Mucosa of descending colon (tissue), 3 donors: ENCODE measurements around the gene UBE2QL1. TPM values are rescaled to one million over a fixed set of nuclear protein-coding genes. Genes with fewer than 3 reads are reported as not detected.

ENCODE experiments used
- ATAC-seq: fragments of 200-7000 bp; cut with Tn5 transposase; one replicate; pipeline ENCODE4 v1.9.1; 2020; ENCODE audit warnings: mild to moderate bottlenecking, moderate library complexity
- DNase-seq, 3 donors: peaks; one replicate each; pipeline ENCODE4 v3.0.0-alpha.2; 2020
- H3K36me3 ChIP-seq: fragments of 200-600 bp; one replicate; pipeline ENCODE4 v1.8.0; 2021; ENCODE audit warnings: low read depth, mild to moderate bottlenecking
- H3K4me1 ChIP-seq: fragments of 200-600 bp; one replicate; pipeline ENCODE4 v1.8.0; 2021; ENCODE audit warnings: low read depth, mild to moderate bottlenecking
- H3K4me3 ChIP-seq: fragments of 200-600 bp; one replicate; pipeline ENCODE4 v1.8.0; 2021; ENCODE audit warnings: mild to moderate bottlenecking
- H3K9me3 ChIP-seq: fragments of 200-600 bp; one replicate; pipeline ENCODE4 v1.8.0; 2021; ENCODE audit warnings: mild to moderate bottlenecking
- intact Hi-C, 2 donors: fragments of 100-400 bp; cut with DNase I in 1 of 2; cut with micrococcal nuclease in 1 of 2; formaldehyde crosslinking; loops; one replicate each; pipeline versions ENCODE4 v1.11.0 to v1.11.1; 2022; cut with DNase I, micrococcal nuclease
- total RNA-seq, 3 donors: library from RNA; stranded (reverse); fragmentation: NEBNext Ultra II Directional in 2 of 3; extraction: Animal tissue kit (Norgen Biotek cat#: 25700) in 2 of 3; gene quantifications; one replicate each; pipeline versions ENCODE4 v1.2.1 to v1.2.4, GENCODE V29; 2021 to 2023
- TF ChIP-seq, protein P1 (sequence below): fragments of 200-600 bp; IDR thresholded peaks from one replicate; pipeline ENCODE4 v1.8.0; 2022; ENCODE audit warnings: antibody characterized with exemption, mild to moderate bottlenecking
- donor health status: DM: no; HTN: no; CAD: no; lungs with moderate emphysema.
- donor health status: DM: no; HTN: no; CAD: no.
- donor health status: DM: no; HTN: yes; CAD: no.

Gene UBE2QL1
- total RNA-seq, 3 donors from 2014 or later = 0.19 to 4.1 (median 0.26) TPM

DNA sequence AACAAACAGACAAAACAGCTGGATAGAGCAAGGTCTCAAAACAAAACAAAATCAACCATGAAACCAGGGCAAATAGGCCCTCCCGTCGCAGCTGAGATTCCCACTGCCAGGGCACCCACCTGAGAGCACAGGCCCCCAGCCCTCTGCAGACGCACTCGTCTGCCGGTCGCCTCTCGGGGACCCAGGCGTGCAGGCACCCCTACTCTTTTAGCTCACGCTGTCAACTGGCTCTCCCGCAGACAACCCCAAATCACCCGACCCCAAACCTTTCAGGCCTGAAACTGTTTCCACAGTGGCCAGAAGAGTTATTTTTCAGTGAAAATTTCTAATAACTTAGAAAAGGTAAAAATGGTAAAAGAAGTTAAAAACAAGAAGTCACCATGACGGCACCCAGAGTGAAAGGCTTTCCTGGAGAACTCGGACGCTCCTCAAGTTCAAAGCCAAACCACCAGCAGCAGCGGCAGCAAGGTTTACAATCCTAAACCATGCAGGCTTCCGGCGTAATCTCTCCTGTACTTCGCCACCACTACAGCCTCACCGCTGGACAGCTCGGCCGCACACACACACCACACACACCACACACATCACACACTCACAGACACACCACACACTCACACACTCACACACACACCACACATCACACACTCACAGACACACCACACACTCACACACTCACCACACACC is 1.9 kb upstream of the UBE2QL1 start:
- Histone ChIP-seq H3K9me3 (no peaks in the 10 kb centered on the region), H3K36me3 (no peaks in the 10 kb centered on the region), H3K4me3 (no peak overlapping the region), H3K4me1 (no peaks in the 10 kb centered on the region)
- intact Hi-C loops = no loop called here
- ATAC-seq (no peak), DNase-seq (no peak)
- TF ChIP-seq, protein P1, sequence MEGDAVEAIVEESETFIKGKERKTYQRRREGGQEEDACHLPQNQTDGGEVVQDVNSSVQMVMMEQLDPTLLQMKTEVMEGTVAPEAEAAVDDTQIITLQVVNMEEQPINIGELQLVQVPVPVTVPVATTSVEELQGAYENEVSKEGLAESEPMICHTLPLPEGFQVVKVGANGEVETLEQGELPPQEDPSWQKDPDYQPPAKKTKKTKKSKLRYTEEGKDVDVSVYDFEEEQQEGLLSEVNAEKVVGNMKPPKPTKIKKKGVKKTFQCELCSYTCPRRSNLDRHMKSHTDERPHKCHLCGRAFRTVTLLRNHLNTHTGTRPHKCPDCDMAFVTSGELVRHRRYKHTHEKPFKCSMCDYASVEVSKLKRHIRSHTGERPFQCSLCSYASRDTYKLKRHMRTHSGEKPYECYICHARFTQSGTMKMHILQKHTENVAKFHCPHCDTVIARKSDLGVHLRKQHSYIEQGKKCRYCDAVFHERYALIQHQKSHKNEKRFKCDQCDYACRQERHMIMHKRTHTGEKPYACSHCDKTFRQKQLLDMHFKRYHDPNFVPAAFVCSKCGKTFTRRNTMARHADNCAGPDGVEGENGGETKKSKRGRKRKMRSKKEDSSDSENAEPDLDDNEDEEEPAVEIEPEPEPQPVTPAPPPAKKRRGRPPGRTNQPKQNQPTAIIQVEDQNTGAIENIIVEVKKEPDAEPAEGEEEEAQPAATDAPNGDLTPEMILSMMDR = no peak

DNA sequence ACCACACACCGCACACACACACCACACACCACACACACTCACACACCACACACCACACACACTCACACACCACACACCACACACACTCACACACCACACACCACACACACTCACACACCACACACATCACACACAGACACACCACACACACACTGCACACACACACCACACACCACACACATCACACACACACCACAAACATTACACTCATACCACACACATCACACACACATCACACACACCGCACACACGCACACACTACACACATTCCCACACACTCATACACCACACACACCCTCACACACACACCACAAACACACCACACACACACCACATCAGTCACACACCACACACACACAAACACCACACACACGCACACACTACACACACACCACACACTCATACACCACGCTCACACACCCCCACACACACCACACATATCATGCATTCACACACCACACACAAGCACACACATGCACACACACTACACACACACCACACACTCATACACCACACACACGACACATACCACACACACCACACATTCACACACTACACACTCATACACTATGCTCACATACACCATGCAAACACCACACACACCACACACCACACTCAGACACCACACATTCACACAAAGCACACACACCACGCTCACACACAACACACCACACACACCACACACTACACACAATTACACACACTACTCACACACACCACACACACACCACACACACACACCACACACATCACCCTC is 1.1 kb upstream of the UBE2QL1 start:
- Histone ChIP-seq H3K4me3 (no peak overlapping the region), H3K4me1 (no peaks in the 10 kb centered on the region), H3K36me3 (no peaks in the 10 kb centered on the region), H3K9me3 (no peaks in the 10 kb centered on the region)
- intact Hi-C loops = no loop called here
- TF ChIP-seq, protein P1 = no peak
- ATAC-seq = no peak
- DNase-seq = no peak

DNA sequence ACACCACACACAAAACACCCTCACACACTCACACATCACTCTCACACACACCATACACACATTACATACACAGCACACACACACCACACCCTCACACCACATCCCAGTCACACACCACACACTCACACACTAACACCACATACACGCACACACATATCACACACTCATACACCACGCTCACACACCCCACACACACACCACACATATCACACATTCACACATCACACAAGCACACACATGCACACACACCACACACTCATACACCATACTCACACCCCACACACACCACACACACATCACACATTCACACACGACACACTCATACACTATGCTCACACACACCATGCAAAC is 543 bp upstream of the UBE2QL1 start:
- intact Hi-C loops = no loop called here
- H3K4me3 ChIP-seq = no peak overlapping the region
- no peak for DNase-seq
- no peaks in the 10 kb centered on the region for H3K36me3 ChIP-seq
- H3K4me1 ChIP-seq = no peaks in the 10 kb centered on the region
- TF ChIP-seq, protein P1 = no peak
- H3K9me3 ChIP-seq = no peaks in the 10 kb centered on the region
- no peak for ATAC-seq

DNA sequence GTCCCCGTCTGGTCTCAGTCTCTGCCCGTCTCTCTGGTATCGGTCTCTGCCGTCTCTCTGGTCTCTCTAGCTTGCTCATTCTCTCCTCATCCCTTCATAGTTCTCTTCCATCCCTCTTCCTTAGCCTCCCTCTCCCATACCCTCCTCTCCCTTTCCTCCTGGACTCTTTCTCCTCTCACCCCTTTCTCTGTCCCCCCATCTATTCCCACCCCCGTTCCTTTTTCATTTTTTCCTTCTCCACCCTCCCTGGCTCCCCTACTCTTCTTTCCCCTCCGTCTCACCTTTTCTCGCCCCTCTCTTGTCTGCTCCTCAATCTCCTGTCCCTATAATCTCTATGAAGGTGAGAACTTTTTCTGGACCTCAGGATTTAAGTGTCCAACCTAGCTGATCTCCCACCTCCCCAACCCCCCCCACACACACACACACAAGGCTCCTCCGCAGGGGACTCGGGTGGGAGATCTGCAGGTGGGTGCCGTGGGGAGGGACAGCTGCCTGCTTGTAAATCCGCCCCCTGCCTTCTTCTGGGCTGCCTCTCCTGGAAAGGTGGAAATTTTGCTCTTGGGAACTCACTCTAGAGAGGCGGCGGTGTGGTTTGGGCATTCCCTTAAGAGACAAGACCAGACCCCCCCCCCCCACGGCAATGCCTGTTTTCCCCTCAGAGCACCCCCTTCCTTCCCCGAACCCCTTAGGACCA is 953 bp downstream of the UBE2QL1 start:
- intact Hi-C loops = no loop called here
- H3K36me3 ChIP-seq = no peaks in the 10 kb centered on the region
- TF ChIP-seq, protein P1 = no peak
- no peaks in the 10 kb centered on the region for H3K9me3 ChIP-seq
- no peak for ATAC-seq
- no peak overlapping the region for H3K4me3 ChIP-seq
- H3K4me1 ChIP-seq = no peaks in the 10 kb centered on the region
- DNase-seq = no peak

DNA sequence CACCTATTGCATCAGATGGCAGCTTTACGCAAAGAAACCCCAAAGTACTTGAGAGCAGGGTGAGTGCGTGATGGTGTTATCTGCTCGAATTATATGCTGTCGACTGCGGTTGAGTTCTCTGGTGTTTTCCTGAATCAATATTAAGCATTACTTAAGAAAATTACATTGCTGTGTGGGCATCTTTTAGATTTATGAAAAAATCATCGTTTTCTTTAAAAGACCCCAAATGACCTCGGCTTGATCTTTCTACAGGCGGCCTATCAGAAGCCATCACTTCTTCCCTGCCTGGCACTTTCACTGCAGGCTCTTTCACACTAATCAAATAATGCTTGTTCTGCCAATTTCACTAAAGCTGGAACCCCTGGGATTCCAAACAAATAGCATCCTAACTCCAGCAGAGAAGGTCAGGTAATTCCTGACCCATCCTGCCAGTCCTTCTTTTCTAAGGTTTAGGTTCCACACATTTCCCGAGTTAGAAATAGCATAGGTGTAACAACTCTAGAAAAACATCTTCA is 1.7 kb downstream of the UBE2QL1 start:
- no peaks in the 10 kb centered on the region for H3K4me1 ChIP-seq
- intact Hi-C loops = no loop called here

More for the DNA sequence above, 1.7 kb downstream of the UBE2QL1 start:
- Histone ChIP-seq H3K4me3 (no peak overlapping the region), H3K36me3 (no peaks in the 10 kb centered on the region), H3K9me3 (no peaks in the 10 kb centered on the region)
- ATAC-seq (no peak), DNase-seq (no peak)
- TF ChIP-seq, protein P1 = no peak
